Right cardiac atrium (tissue), 5 donors: Measurements from ENCODE around the gene TMTC1. TPM values are rescaled to one million over a fixed set of nuclear protein-coding genes. Genes with fewer than 3 reads are reported as not detected.
A peak's percentile ranks its signal among the peaks of the same experiment; 100 is the strongest.

Experiments used
- ATAC-seq, 2 donors: fragments of 200-7000 bp; cut with Tn5 transposase; one replicate each; pipeline versions ENCODE4 v1.8.0 to v1.9.1; 2020; ENCODE audit warnings: moderate library complexity in 2 of 2, mild to moderate bottlenecking in 1 of 2
- DNase-seq, 3 donors: peaks; one replicate each; pipeline ENCODE4 v3.0.0-alpha.2; 2020
- H3K27ac ChIP-seq: one replicate; pipeline ENCODE4 v1.5.1; 2013; ENCODE audit warnings: mild to moderate bottlenecking, low read length, control low read depth, moderate library complexity
- H3K27me3 ChIP-seq: one replicate; pipeline ENCODE4 v1.6.1; 2013; ENCODE audit not compliant: control insufficient read depth, insufficient read depth
- H3K4me1 ChIP-seq: one replicate; pipeline ENCODE4 v1.6.1; 2013; ENCODE audit warnings: low read length; ENCODE audit not compliant: control insufficient read depth, insufficient read depth
- H3K4me3 ChIP-seq: one replicate; pipeline ENCODE4 v1.5.1; 2013; ENCODE audit warnings: low read length, control low read depth
- H3K9me3 ChIP-seq: one replicate; pipeline ENCODE4 v1.6.1; 2013; ENCODE audit warnings: low read length; ENCODE audit not compliant: control insufficient read depth
- WGBS: extraction: QIAGEN DNeasy Blood & Tissue Kit; methylation state at CpG from one replicate; pipeline ENCODE4 v1.1.7; 2013; 5-methylcytosine and 5-hydroxymethylcytosine counted together
- intact Hi-C, 4 donors: fragments of 100-400 bp; cut with DNase I; formaldehyde crosslinking; loops; one replicate each; pipeline versions ENCODE4 v1.11.0 to v1.14.0; 2022 to 2023
- polyA plus RNA-seq: library from polyadenylated mRNA; stranded (reverse); fragments of 200-250 nt; gene quantifications from one replicate; pipeline ENCODE4 v1.2.3, GENCODE V29; 2013
- total RNA-seq, 4 donors: library from RNA; stranded (reverse); fragmentation: NEBNext Ultra II Directional; extraction: Animal tissue kit (Norgen Biotek cat#: 25700); gene quantifications; one replicate each; pipeline ENCODE4 v1.2.1, GENCODE V29; 2021
- donor health status: healthy with polysubstance abuse.
- donor health status: DM: no; HTN: yes; CAD: no.
- donor health status: DM: no; HTN: no; CAD: no.
- donor health status: DM: no; HTN: yes; CAD: no; lungs with severe emphysema.
- donor health status: DM: yes; HTN: yes; CAD: no.

The TMTC1 gene
- total and polyA plus RNA-seq, 5 donors, result 17.9 to 57.8 (median 52.5) TPM

- Histone ChIP-seq H3K4me1 (peaks cover 7% of the 10 kb centered on the region), H3K27me3 (no peaks in the 10 kb centered on the region), H3K27ac (no peak overlapping the region), H3K4me3 (no peak overlapping the region), H3K9me3 (no peaks in the 10 kb centered on the region)
- ATAC-seq (no peak), DNase-seq (no peak)
- intact Hi-C loops, result loop anchor here in 2 of 4 donors (10.0 kb wide), 2 partner anchors 95 to 225 kb away; no protein-coding TSS in a partner anchor
Measured at GRCh38 chr12:29780084-29780483, 3.7 kb downstream of the TMTC1 start.

DNA sequence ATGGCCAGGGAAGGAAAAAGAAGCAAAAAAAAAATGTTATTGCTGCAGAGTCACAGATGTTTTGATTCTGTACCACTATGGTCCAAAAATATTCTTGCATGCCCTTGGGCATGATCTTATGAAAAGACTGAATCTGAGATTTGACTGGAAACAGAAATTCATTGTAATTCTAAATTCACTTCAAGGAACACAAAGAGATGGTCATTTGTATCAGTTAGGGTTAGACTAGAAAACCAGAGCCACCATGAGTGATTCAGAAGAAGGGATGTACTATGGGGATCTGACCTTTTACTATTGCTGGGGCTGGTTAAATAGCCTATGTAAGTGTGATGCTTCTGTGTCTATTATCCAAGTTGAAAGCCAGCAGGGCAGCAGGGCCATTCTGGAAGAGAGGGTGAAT lies 5.2 kb downstream of the TMTC1 start:
- intact Hi-C loops, result no loop called here
- no peak overlapping the region for H3K27ac ChIP-seq
- no peaks in the 10 kb centered on the region for H3K9me3 ChIP-seq
- ATAC-seq (no peak), DNase-seq (no peak)
- peaks cover 13% of the 10 kb centered on the region for H3K4me1 ChIP-seq
- no peaks in the 10 kb centered on the region for H3K27me3 ChIP-seq
- H3K4me3 ChIP-seq, result no peak overlapping the region

DNA sequence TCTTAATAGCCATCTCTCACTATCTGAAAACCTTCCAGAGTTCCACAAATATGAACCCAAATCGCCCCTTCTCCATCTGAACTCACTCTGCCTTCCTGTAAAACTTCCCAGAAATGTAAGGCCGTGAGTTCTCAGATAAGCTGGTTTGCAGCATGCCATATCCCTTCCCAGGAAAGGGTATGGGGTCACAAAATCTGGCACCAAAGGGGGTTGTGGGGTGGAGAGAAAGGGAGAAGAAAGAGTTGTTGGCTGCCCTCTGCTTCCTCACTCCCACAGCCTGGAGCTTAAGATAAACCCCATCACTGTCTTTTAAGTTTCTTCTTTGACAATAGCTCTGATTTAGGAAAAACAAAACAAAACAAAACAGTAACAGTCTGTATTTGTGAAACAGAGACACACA lies 10.7 kb downstream of the TMTC1 start:
- WGBS, result 35% methylated on average over 2 of the region's 2 CpGs
- H3K27ac ChIP-seq, result no peak overlapping the region
- DNase-seq (no peak), ATAC-seq (peak in 1 of 2 donors; percentile 37)
- no peaks in the 10 kb centered on the region for H3K27me3 ChIP-seq
- intact Hi-C loops, result no loop called here
- peaks cover 19% of the 10 kb centered on the region for H3K4me1 ChIP-seq
- no peak overlapping the region for H3K4me3 ChIP-seq
- H3K9me3 ChIP-seq, result no peaks in the 10 kb centered on the region

GRCh38 chr12:29771786-29772185 lies 12.0 kb downstream of the TMTC1 start:
- H3K4me1 ChIP-seq, result peaks cover 19% of the 10 kb centered on the region

DNA sequence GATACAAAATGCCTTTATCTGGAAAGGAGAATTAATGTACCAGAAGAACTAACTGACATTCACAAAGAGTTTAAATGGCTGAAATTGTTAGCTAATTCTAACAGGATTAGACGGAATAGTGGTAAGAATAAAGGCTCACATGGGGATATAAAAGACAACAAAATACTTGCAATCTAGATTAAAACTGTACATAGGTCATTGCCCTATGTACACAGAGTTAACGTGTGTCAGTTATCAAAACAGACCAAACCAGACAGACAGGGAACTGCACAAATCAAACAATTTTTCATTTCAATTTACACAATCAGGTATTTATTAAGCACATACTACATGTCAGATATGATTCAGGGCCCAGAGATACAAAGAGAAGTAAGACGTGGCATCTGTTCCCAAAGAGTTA lies 12.6 kb downstream of the TMTC1 start:
- Histone ChIP-seq H3K27ac (no peak overlapping the region), H3K27me3 (no peaks in the 10 kb centered on the region), H3K4me1 (peaks cover 19% of the 10 kb centered on the region), H3K9me3 (no peaks in the 10 kb centered on the region), H3K4me3 (no peak overlapping the region)
- ATAC-seq (no peak), DNase-seq (no peak)
- WGBS, result 86% methylated on average over 3 of the region's 3 CpGs
- intact Hi-C loops, result no loop called here

More at GRCh38 chr12:29771786-29772185, 12.0 kb downstream of the TMTC1 start:
- Histone ChIP-seq H3K27me3 (no peaks in the 10 kb centered on the region), H3K4me3 (no peak overlapping the region), H3K9me3 (no peaks in the 10 kb centered on the region), H3K27ac (no peak overlapping the region)
- DNase-seq, result no peak
- no peak for ATAC-seq
- intact Hi-C loops, result no loop called here

- DNase-seq, result peak in 2 of 3 donors; percentile 23 to 41
- H3K4me1 ChIP-seq, result peaks cover 19% of the 10 kb centered on the region
- 68% methylated on average over 4 of the region's 4 CpGs for WGBS
- no peaks in the 10 kb centered on the region for H3K27me3 ChIP-seq
- ATAC-seq, result peak; percentile 87 to 90
- no peak overlapping the region for H3K27ac ChIP-seq
- H3K9me3 ChIP-seq, result no peaks in the 10 kb centered on the region
- H3K4me3 ChIP-seq, result no peak overlapping the region
- intact Hi-C loops, result no loop called here
Measured at GRCh38 chr12:29769162-29769858, 14.4 kb downstream of the TMTC1 start.

GRCh38 chr12:29768372-29768771 lies 15.4 kb downstream of the TMTC1 start:
- Histone ChIP-seq H3K9me3 (no peaks in the 10 kb centered on the region), H3K4me3 (no peak overlapping the region), H3K27me3 (no peaks in the 10 kb centered on the region), H3K27ac (no peak overlapping the region), H3K4me1 (peaks cover 15% of the 10 kb centered on the region)
- no peak for ATAC-seq
- intact Hi-C loops, result no loop called here
- WGBS, result 35% methylated on average over 2 of the region's 2 CpGs
- DNase-seq, result no peak

- ATAC-seq, result peak; percentile 38 to 65
- Histone ChIP-seq H3K4me1 (peaks cover 11% of the 10 kb centered on the region), H3K27me3 (no peaks in the 10 kb centered on the region), H3K27ac (peak overlapping the region; percentile 62), H3K4me3 (no peak overlapping the region), H3K9me3 (no peaks in the 10 kb centered on the region)
- intact Hi-C loops, result no loop called here
- no peak for DNase-seq
Measured at GRCh38 chr12:29763301-29763683, 20.4 kb downstream of the TMTC1 start.

DNA sequence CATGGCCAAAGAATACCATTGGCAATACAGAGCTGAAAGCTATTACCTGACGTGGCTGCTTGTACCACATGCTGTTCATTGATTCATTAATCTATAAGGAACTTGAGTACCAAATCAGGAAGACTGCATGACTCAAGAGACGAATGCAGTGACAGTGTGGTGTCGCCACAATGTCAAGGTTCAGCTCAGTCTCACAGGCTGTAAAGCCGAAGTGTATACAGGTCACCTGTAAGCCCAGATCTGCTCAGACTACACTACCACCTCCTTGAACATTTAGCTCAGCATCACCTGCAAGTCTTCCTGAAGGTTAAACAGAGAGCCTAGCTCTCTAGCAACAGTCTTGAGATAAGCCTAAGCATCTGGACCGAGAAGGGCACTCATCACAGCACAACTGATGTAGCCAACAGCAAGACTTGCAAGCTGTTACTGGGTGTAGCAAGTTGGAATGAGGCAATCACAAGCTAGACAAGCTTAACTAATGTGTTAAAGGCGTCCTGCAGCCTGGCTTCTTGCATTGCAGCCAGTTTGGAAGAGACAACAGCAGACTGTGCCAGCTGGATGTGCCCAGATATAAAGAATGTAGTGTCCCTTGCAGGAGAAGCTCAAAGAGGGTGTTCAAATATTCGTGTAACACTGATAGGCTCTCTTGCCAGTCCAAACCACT lies 21.0 kb downstream of the TMTC1 start:
- 50% methylated on average over 7 of the region's 7 CpGs for WGBS
- Histone ChIP-seq H3K4me1 (peaks cover 11% of the 10 kb centered on the region), H3K4me3 (no peak overlapping the region), H3K27me3 (no peaks in the 10 kb centered on the region), H3K27ac (peak overlapping the region; percentile 68), H3K9me3 (no peaks in the 10 kb centered on the region)
- intact Hi-C loops, result no loop called here
- ATAC-seq (peak; percentile 93 to 95), DNase-seq (peak; percentile 51 to 83 (median 77))

DNA sequence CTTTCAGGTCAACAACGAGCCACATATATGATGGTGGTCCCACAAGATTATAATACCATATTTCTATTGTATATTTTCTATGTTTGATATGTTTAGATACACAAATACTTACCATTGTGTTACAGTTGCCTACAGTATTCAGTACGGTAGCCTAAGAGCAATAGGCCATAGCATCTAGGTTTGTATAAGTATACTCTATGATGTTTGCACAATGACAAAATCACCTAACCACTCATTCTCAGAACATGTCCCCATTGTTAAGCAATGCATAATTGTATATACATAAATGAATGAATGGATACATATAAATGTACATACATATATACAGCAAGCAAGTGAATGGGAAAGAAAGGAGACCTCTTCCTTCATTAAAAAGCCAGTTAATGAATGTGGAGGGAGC lies 23.8 kb downstream of the TMTC1 start:
- Histone ChIP-seq H3K27me3 (no peaks in the 10 kb centered on the region), H3K27ac (no peak overlapping the region), H3K9me3 (no peaks in the 10 kb centered on the region), H3K4me3 (no peak overlapping the region), H3K4me1 (peaks cover 13% of the 10 kb centered on the region)
- ATAC-seq (no peak), DNase-seq (no peak)
- intact Hi-C loops, result no loop called here
- 97% methylated on average over 2 of the region's 2 CpGs for WGBS

- Histone ChIP-seq H3K9me3 (no peaks in the 10 kb centered on the region), H3K4me3 (no peak overlapping the region), H3K27ac (no peak overlapping the region), H3K27me3 (no peaks in the 10 kb centered on the region), H3K4me1 (peaks cover 12% of the 10 kb centered on the region)
- ATAC-seq, result no peak
- intact Hi-C loops, result no loop called here
- DNase-seq, result no peak
Measured at GRCh38 chr12:29756741-29757390, 26.9 kb downstream of the TMTC1 start.
